K562 (cell line): Measurements from ENCODE around the gene HIF1AN. TPM values are rescaled to one million over a fixed set of nuclear protein-coding genes. Genes with fewer than 3 reads are reported as not detected.

Source experiments
- FOSL1 ChIP-seq: fragments of 200-800 bp; sonication (Bioruptor generic); conservative IDR thresholded peaks from 2 replicates; pipeline ENCODE4 v1.6.1; 2016; ENCODE audit warnings: missing genetic modification characterization, missing compliant biosample characterization
- HMG20B ChIP-seq: fragments of 250-450 bp; sonication (Bioruptor Pico); IDR thresholded peaks from 2 replicates; pipeline ENCODE4 v1.5.0; 2021; ENCODE audit warnings: mild to moderate bottlenecking
- KLF6 ChIP-seq: fragments of 250-450 bp; sonication (Bioruptor Pico); IDR thresholded peaks from 2 replicates; pipeline ENCODE4 v1.4.0; 2020; ENCODE audit warnings: mild to moderate bottlenecking, moderate library complexity, borderline replicate concordance
- MTA1 ChIP-seq: fragments of 450-650 bp; IDR thresholded peaks from 2 replicates; pipeline ENCODE4 v1.6.1; 2017; ENCODE audit warnings: borderline replicate concordance
- MTA2 ChIP-seq: fragments of 450-650 bp; IDR thresholded peaks from 2 replicates; pipeline ENCODE4 v1.6.1; 2016; ENCODE audit warnings: low read depth
- TBP ChIP-seq: optimal IDR thresholded peaks from 2 replicates; pipeline ENCODE3; 2011; ENCODE audit warnings: low read depth, low read length, improper control_type of control experiment
- ZNF384 ChIP-seq: IDR thresholded peaks from 2 replicates; pipeline ENCODE4 v1.6.1; 2012; ENCODE audit warnings: low read depth, low read length, improper control_type of control experiment
- ZNF507 ChIP-seq: conservative IDR thresholded peaks from 2 replicates; pipeline ENCODE4 v1.6.1; 2017; ENCODE audit warnings: missing genetic modification characterization, missing compliant biosample characterization
- polyA plus RNA-seq, 8 experiments: library from polyadenylated mRNA; depleted of rRNA in 4 of 8; stranded (reverse) in 5 of 8; unstranded in 3 of 8; fragments of >200 nt; fragmentation: Nextera tagmentation in 2 of 8; fragmentation: Illumina TruSeq in 1 of 8; extraction: Ambion mirVana in 2 of 8; extraction: Trizol in 1 of 8; gene quantifications; 2 replicates each; pipeline versions ENCODE4 v1.2.1 to v1.2.3, GENCODE V29; 2011 to 2014; ENCODE audit warnings: inconsistent platforms in 1 of 8, missing spikeins in 1 of 8
- total RNA-seq, 7 experiments: library from RNA; depleted of rRNA in 6 of 7; stranded (reverse); fragments of >200 nt in 6 of 7; fragmentation: Illumina TruSeq in 2 of 7; extraction: Trizol in 2 of 7; gene quantifications; 2 replicates each; pipeline versions ENCODE4 v1.2.1 to v1.2.3, GENCODE V29; 2011 to 2021; ENCODE audit warnings: low replicate concordance in 1 of 7
- TF ChIP-seq, protein P1 (sequence below), 2 experiments: fragments of 450-650 bp in 1 of 2; IDR thresholded peaks; 2 replicates each; pipeline ENCODE4 v1.6.1; 2011 to 2017; ENCODE audit warnings: low read depth in 2 of 2, antibody characterized with exemption in 1 of 2, borderline replicate concordance in 1 of 2, low read length in 1 of 2, mild to moderate bottlenecking in 1 of 2, mixed read lengths in 1 of 2; ENCODE audit not compliant: control insufficient read depth in 1 of 2
- TF ChIP-seq, protein P2 (sequence below): sonication (generic); formaldehyde crosslinking; IDR thresholded peaks from 2 replicates; pipeline ENCODE4 v1.8.1; 2023; ENCODE audit warnings: mild to moderate bottlenecking, missing genetic modification reagents

The HIF1AN gene
- total and polyA plus RNA-seq, 9 of the 15 experiments (the other 6 are each of a cell fraction or from before 2014, with no cell fraction given), result 1.2 to 16.8 (median 6.9) TPM

DNA sequence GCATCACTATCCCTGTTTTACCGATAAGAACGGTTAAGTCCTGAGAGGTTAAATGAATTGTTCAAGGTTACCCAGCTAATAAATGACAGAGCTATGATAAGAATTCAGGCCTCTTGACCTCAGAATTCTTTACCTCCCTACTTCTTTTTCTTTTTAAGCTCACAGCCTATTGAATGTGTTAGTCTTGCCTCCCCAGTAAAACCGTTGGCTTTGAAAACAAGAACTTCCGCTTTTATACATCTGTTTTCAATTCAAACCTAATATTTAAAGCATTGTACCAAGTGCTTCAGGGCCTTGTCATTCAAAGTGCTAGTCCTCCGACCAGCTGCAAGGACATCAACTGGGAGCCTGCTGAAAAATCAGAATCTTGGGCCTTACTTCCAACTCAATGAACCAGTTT lies 31.6 kb upstream of the HIF1AN start (continued):
- TF ChIP-seq, protein P1, sequence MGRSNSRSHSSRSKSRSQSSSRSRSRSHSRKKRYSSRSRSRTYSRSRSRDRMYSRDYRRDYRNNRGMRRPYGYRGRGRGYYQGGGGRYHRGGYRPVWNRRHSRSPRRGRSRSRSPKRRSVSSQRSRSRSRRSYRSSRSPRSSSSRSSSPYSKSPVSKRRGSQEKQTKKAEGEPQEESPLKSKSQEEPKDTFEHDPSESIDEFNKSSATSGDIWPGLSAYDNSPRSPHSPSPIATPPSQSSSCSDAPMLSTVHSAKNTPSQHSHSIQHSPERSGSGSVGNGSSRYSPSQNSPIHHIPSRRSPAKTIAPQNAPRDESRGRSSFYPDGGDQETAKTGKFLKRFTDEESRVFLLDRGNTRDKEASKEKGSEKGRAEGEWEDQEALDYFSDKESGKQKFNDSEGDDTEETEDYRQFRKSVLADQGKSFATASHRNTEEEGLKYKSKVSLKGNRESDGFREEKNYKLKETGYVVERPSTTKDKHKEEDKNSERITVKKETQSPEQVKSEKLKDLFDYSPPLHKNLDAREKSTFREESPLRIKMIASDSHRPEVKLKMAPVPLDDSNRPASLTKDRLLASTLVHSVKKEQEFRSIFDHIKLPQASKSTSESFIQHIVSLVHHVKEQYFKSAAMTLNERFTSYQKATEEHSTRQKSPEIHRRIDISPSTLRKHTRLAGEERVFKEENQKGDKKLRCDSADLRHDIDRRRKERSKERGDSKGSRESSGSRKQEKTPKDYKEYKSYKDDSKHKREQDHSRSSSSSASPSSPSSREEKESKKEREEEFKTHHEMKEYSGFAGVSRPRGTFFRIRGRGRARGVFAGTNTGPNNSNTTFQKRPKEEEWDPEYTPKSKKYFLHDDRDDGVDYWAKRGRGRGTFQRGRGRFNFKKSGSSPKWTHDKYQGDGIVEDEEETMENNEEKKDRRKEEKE (IDR thresholded peaks at IDR 0.05; ENCODE audit: borderline replicate concordance in 1 of 2, control insufficient read depth in 1 of 2, low read depth in 2 of 2, low read length in 1 of 2), result no peak
- TF ChIP-seq ZNF384 (no peak), TBP (no peak), HMG20B (CRISPR knock-in tag) (no peak), MTA1 (no peak), FOSL1 (tag) (no peak), KLF6 (no peak), ZNF507 (tag) (no peak), MTA2 (no peak)
- TF ChIP-seq, protein P2, sequence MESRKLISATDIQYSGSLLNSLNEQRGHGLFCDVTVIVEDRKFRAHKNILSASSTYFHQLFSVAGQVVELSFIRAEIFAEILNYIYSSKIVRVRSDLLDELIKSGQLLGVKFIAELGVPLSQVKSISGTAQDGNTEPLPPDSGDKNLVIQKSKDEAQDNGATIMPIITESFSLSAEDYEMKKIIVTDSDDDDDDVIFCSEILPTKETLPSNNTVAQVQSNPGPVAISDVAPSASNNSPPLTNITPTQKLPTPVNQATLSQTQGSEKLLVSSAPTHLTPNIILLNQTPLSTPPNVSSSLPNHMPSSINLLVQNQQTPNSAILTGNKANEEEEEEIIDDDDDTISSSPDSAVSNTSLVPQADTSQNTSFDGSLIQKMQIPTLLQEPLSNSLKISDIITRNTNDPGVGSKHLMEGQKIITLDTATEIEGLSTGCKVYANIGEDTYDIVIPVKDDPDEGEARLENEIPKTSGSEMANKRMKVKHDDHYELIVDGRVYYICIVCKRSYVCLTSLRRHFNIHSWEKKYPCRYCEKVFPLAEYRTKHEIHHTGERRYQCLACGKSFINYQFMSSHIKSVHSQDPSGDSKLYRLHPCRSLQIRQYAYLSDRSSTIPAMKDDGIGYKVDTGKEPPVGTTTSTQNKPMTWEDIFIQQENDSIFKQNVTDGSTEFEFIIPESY, result no peak
